ENCODE data around the gene PRIM2.

GRCh38 chr6:57310817-57311157, 6.6 kb upstream of the PRIM2 start:
- TF ChIP-seq POLR2A (IDR thresholded peaks at IDR 0.05; ENCODE audit: extremely low read depth, insufficient read length) (no peak), CTCF (IDR thresholded peaks at IDR 0.05; ENCODE audit: low read depth, low read length) (no peak)

Data from NB4 (cell line).